HUES64 (cell line): ENCODE data around the gene RPL18.

ENCODE experiments used
- H3K27ac ChIP-seq: 2 replicates; pipeline ENCODE4 v1.7.0; 2013; ENCODE audit warnings: low read depth, low read length, inconsistent platforms
- H3K27me3 ChIP-seq: 2 replicates; pipeline ENCODE4 v1.6.1; 2013; ENCODE audit warnings: mild to moderate bottlenecking, low read length; ENCODE audit not compliant: insufficient read depth
- H3K36me3 ChIP-seq: 2 replicates; pipeline ENCODE4 v1.6.1; 2013; ENCODE audit warnings: mild to moderate bottlenecking, low read length; ENCODE audit not compliant: insufficient read depth
- H3K4me1 ChIP-seq: 2 replicates; pipeline ENCODE4 v1.6.1; 2013; ENCODE audit warnings: mild to moderate bottlenecking, low read length, moderate library complexity; ENCODE audit not compliant: insufficient read depth
- H3K4me3 ChIP-seq: 2 replicates; pipeline ENCODE4 v1.5.1; 2013; ENCODE audit warnings: mild to moderate bottlenecking, low read length, moderate library complexity
- H3K9ac ChIP-seq: 2 replicates; pipeline ENCODE4 v1.6.1; 2013; ENCODE audit warnings: mild to moderate bottlenecking, low read depth, low read length
- H3K9me3 ChIP-seq: 2 replicates; pipeline ENCODE4 v1.6.1; 2013; ENCODE audit warnings: low read depth, low read length; ENCODE audit not compliant: insufficient read depth
- WGBS: fragments of 150-250, 120-280 bp; methylation state at CpG from one replicate; pipeline ENCODE4 v1.1.7; 2013; ENCODE audit warnings: missing lambda C conversion rate; 5-methylcytosine and 5-hydroxymethylcytosine counted together

The RPL18 gene

GRCh38 chr19:48617146-48617937, 1.6 kb downstream of the RPL18 start:
- H3K4me1 ChIP-seq: peaks cover 37% of the 10 kb centered on the region
- peaks cover 35% of the 10 kb centered on the region for H3K36me3 ChIP-seq
- peak overlapping the region; percentile 99 for H3K9ac ChIP-seq
- H3K27ac ChIP-seq: peak overlapping the region; percentile 99
- peak overlapping the region; percentile 97 for H3K4me3 ChIP-seq
- WGBS: 89% methylated on average over 18 of the region's 18 CpGs
- no peaks in the 10 kb centered on the region for H3K9me3 ChIP-seq
- no peaks in the 10 kb centered on the region for H3K27me3 ChIP-seq

DNA sequence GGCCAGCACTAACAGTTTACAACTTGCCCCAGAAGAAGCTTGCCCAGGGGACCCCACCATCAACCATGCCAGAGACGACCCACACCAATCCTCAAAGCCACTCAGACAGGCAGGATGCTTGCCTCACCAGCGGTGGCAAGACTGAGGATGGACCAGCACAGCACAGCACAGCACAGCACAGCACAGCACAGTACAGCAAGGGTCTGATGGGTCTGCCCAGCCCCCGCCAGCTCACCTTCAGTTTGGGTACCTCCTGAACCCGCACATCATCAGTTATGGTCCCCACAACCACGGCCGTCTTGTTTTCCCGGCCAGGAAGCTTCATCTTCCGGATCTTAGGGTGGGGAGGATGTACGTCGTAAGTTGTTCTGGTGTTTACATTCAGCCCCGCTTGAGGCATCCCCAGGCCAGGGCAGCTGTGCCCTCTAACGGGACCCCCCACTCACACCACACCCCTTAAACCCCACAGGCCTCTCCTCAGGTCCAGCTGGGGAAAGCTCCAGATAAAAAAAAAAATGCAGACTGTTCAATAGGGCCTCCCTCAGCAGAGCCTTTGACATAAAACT, 2.4 kb downstream of the RPL18 start:
- Histone ChIP-seq H3K9me3 (no peaks in the 10 kb centered on the region), H3K4me1 (peaks cover 37% of the 10 kb centered on the region), H3K27me3 (no peaks in the 10 kb centered on the region), H3K36me3 (peaks cover 35% of the 10 kb centered on the region), H3K9ac (peak overlapping the region; percentile 99; the same call in 1 of the 2 replicates), H3K27ac (peak overlapping the region; percentile 99), H3K4me3 (peak overlapping the region; percentile 97; the same call in 1 of the 2 replicates)
- WGBS: 92% methylated on average over 11 of the region's 12 CpGs

DNA sequence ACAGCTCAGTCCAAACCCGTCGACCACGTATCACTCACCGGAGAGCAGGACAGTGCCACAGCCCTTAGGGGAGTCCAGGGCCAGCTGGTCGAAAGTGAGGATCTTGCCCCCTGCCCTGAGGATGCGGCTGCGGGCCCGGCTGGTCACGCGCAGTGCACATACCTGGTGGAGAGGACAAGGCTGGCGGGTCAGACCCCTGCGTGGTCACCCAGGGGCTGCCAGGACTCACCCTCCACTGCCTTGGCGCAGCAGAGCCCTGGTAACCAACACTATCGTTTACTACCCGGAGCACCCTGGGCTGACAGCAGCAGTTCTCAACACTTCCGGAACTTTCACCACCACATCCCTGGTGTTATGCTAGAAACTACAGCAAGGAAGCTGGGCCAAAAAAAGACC, 2.9 kb downstream of the RPL18 start:
- Histone ChIP-seq H3K27ac (peak overlapping the region; percentile 99; the same call in 1 of the 2 replicates), H3K27me3 (no peaks in the 10 kb centered on the region), H3K4me1 (peaks cover 37% of the 10 kb centered on the region), H3K4me3 (0 out of 2 replicates have a peak overlapping the region, but pooled peaks have one; percentile 97), H3K36me3 (peaks cover 35% of the 10 kb centered on the region), H3K9me3 (no peaks in the 10 kb centered on the region), H3K9ac (peak overlapping the region; percentile 46; the same call in 1 of the 2 replicates)
- 94% methylated on average over 16 of the region's 16 CpGs for WGBS

DNA sequence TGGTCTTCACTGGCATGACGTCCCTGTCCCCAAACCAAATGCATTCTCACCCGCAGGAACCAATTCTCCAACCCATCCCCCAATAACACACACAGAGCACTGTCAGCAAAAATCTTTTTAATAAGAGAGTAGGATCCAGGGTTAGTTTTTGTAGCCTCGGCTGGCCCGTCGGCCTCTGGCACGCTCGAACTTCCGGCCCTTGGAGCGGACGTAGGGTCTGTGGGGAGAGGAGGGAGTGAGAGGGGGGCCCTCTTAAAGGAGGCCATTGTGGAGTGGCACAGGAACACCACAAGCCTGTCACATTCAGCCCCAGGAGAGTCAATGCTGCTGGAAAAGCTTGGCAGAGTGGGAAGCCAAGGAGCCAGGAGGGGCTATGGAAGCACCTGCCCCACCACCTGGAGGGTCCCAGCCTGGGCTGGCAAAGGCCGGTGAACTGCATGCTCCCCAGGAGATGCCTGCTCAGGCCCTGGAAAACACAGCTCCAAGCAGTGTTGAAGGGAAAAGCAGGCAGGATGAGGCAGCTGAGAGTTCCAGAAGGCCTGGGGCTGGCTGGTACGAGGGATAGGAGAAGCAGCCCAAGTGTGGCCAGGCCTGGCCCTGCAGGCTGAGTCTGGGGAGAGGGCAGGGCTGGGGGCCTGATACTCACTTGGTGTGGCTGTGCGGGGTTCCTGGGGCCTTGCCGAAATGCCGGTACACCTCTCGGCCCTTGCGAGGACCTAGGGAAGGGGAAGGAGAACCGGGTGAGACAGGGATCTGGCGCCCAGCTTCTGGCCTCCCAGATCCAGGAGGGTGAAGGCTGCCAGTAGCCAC, 3.5 kb downstream of the RPL18 start:
- no peaks in the 10 kb centered on the region for H3K27me3 ChIP-seq
- H3K9ac ChIP-seq: peak overlapping the region; percentile 84
- WGBS: 80% methylated on average over 17 of the region's 19 CpGs
- peaks cover 35% of the 10 kb centered on the region for H3K36me3 ChIP-seq
- H3K27ac ChIP-seq: peak overlapping the region; percentile 99
- H3K9me3 ChIP-seq: no peaks in the 10 kb centered on the region
- peaks cover 37% of the 10 kb centered on the region for H3K4me1 ChIP-seq
- peak overlapping the region; percentile 38 for H3K4me3 ChIP-seq

DNA sequence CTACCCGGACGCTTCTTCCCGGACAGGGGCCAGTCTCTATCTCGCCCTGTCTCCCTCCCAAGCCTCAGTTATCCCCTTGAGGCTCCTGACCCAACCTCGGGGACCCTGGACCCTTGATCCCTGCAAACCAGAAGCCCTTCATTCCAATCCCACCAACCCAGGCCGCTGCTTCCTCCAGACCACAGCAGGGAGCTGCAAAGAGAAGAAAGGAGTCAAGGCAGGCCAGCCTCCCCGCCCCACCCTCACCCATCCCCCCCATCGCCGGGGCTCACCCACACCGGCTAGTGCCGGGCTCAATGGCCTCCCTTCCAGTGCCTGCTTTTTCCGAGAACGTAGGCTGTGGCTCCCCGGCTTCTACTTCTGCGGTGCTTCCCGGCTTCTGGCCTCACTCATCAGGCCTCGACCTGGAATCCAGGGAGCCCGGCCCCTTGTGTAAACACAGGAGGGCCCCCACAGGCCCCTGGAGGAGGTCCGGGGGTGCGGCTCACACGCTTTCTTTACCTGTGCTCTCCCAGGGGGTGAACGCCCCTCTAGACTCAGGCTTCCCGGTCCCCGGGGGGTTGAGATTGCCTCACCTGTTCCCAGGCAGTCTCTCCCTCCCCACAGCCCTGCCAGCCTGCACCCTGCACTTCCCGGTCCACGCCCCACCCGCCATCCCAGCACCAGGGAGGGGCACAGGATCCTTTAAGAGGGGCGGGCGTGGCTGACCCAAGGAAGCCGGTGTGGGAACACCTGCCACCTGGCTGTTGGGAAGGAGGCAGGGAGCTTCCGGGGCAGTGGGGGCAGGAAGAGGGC, 4.3 kb downstream of the RPL18 start, which contains the start of gene FAM83E:
FAM83E (minus strand) TSS at position 641 of the 795 bp plus-strand sequence. CDS start 1,704 bp downstream, outside the sequence.
- Histone ChIP-seq H3K27me3 (no peaks in the 10 kb centered on the region), H3K4me1 (peaks cover 33% of the 10 kb centered on the region), H3K4me3 (peak within 1 kb of the TSS; percentile 38), H3K9me3 (no peaks in the 10 kb centered on the region), H3K9ac (peak within 1 kb of the TSS; percentile 84), H3K36me3 (peaks cover 35% of the 10 kb centered on the region), H3K27ac (peak within 1 kb of the TSS; percentile 99)
- 29% methylated on average over 30 of the region's 31 CpGs for WGBS

GRCh38 chr19:48613852-48614435, 5.0 kb downstream of the RPL18 start:
- Histone ChIP-seq H3K9me3 (no peaks in the 10 kb centered on the region), H3K4me1 (peaks cover 33% of the 10 kb centered on the region), H3K27ac (peak overlapping the region; percentile 99), H3K4me3 (no peak overlapping the region), H3K27me3 (no peaks in the 10 kb centered on the region), H3K9ac (peak overlapping the region; percentile 84), H3K36me3 (peaks cover 35% of the 10 kb centered on the region)
- 90% methylated on average over 13 of the region's 13 CpGs for WGBS

DNA sequence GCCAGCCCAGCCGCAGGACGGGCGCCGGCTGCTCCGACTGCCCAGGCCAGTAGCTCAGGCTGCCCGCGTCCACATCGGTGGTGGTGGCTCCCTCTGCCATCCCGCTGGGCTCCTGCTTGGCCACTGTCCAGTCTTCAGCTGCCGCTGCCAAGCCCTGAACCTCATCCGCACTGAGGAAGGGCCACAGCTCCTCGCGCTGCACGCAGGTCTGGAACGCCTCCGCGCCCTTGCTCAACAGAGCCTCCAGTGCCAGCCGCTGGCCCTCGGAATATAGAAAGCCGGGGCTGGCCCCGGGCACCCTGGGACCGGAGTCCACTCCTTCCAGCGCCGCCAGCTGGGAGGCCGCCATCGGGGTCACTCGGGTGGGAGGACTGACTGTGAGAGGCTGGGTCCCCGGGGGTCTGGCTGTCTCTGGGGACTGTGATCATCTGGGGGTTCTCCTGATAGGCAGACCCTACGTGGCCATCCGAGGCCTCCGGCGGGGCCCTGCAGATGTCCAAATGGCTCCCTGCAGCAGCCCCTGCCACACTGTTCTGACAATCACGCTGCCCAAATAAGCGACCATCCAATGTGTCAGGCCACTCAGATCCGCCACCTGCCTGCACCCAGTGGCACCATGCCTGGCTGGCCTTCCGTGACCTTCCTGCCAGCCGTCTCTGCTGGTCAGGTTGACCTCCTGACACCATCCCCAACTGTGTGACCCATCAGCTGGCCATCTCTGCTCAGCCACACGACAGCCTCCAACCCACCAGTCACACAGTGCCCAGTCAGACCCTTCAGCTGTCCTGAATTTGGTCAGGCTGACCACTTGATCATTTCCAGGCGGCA, 5.7 kb downstream of the RPL18 start:
- Histone ChIP-seq H3K4me3 (no peak overlapping the region), H3K36me3 (peaks cover 33% of the 10 kb centered on the region), H3K27me3 (no peaks in the 10 kb centered on the region), H3K4me1 (peaks cover 33% of the 10 kb centered on the region), H3K9ac (peak overlapping the region; percentile 84; the same call in 1 of the 2 replicates), H3K9me3 (no peaks in the 10 kb centered on the region), H3K27ac (no peak overlapping the region; the same call in 1 of the 2 replicates)
- 96% methylated on average over 39 of the region's 39 CpGs for WGBS

GRCh38 chr19:48611872-48612271, 7.1 kb downstream of the RPL18 start:
- Histone ChIP-seq H3K9me3 (no peaks in the 10 kb centered on the region), H3K9ac (no peak overlapping the region), H3K4me1 (peaks cover 23% of the 10 kb centered on the region), H3K27ac (no peak overlapping the region), H3K36me3 (peaks cover 19% of the 10 kb centered on the region), H3K27me3 (no peaks in the 10 kb centered on the region), H3K4me3 (no peak overlapping the region)
- 93% methylated on average over 14 of the region's 14 CpGs for WGBS

- 95% methylated on average over 20 of the region's 20 CpGs for WGBS
- H3K4me1 ChIP-seq: 0 out of 2 replicates have a peak, but pooled peaks cover under 1% of the 10 kb centered on the region
- no peaks in the 10 kb centered on the region for H3K9me3 ChIP-seq
- no peak overlapping the region for H3K9ac ChIP-seq
- H3K4me3 ChIP-seq: no peak overlapping the region
- H3K27ac ChIP-seq: no peak overlapping the region
- H3K27me3 ChIP-seq: no peaks in the 10 kb centered on the region
- H3K36me3 ChIP-seq: no peaks in the 10 kb centered on the region
Observed at GRCh38 chr19:48609571-48610108, 9.3 kb downstream of the RPL18 start.
